T-helper 1 cell treated with Interleukin-12 subunit alpha and Interleukin-12 subunit beta and Interleukin-4 antibody, amounts not matched to agents 30 μg/mL and 1 μg/mL, for 36 hours (primary cell): Measurements from ENCODE around the gene ZNF423.

Source experiments
- H3K27ac Mint-ChIP-seq: one replicate; pipeline ENCODE4 v1.8.0; 2021; ENCODE audit warnings: mild to moderate bottlenecking, mixed read lengths
- H3K27me3 Mint-ChIP-seq: one replicate; pipeline ENCODE4 v1.8.0; 2021; ENCODE audit warnings: low read depth, mixed read lengths
- H3K36me3 Mint-ChIP-seq: one replicate; pipeline ENCODE4 v1.8.0; 2021; ENCODE audit warnings: low read depth, mixed read lengths
- H3K4me1 Mint-ChIP-seq: one replicate; pipeline ENCODE4 v1.8.0; 2021; ENCODE audit warnings: low read depth, mixed read lengths
- H3K4me3 Mint-ChIP-seq: one replicate; pipeline ENCODE4 v1.8.0; 2021; ENCODE audit warnings: mild to moderate bottlenecking, moderate library complexity, mixed read lengths
- H3K9me3 Mint-ChIP-seq: one replicate; pipeline ENCODE4 v1.8.0; 2021; ENCODE audit warnings: mixed read lengths

Gene ZNF423

GRCh38 chr16:49534901-49535610 lies 320.9 kb downstream of the ZNF423 start:
- Mint-ChIP-seq H3K27me3 (no peaks in the 10 kb centered on the region), H3K27ac (no peak overlapping the region), H3K4me1 (no peaks in the 10 kb centered on the region), H3K9me3 (no peaks in the 10 kb centered on the region), H3K36me3 (no peaks in the 10 kb centered on the region), H3K4me3 (no peak overlapping the region)

GRCh38 chr16:49533422-49533821 lies 322.5 kb downstream of the ZNF423 start:
- Mint-ChIP-seq H3K9me3 (no peaks in the 10 kb centered on the region), H3K4me1 (no peaks in the 10 kb centered on the region), H3K36me3 (no peaks in the 10 kb centered on the region), H3K27ac (no peak overlapping the region), H3K27me3 (no peaks in the 10 kb centered on the region), H3K4me3 (no peak overlapping the region)

- Mint-ChIP-seq H3K27ac (no peak overlapping the region), H3K27me3 (no peaks in the 10 kb centered on the region), H3K4me3 (no peak overlapping the region), H3K4me1 (no peaks in the 10 kb centered on the region), H3K9me3 (no peaks in the 10 kb centered on the region), H3K36me3 (no peaks in the 10 kb centered on the region)
Measured at GRCh38 chr16:49532873-49533272, 323.0 kb downstream of the ZNF423 start.

GRCh38 chr16:49531931-49532840 lies 323.7 kb downstream of the ZNF423 start:
- no peak overlapping the region for H3K4me3 Mint-ChIP-seq
- no peaks in the 10 kb centered on the region for H3K9me3 Mint-ChIP-seq
- no peak overlapping the region for H3K27ac Mint-ChIP-seq

GRCh38 chr16:49531425-49531824 lies 324.5 kb downstream of the ZNF423 start:
- Mint-ChIP-seq H3K27me3 (no peaks in the 10 kb centered on the region), H3K27ac (no peak overlapping the region), H3K36me3 (no peaks in the 10 kb centered on the region), H3K4me3 (no peak overlapping the region), H3K4me1 (no peaks in the 10 kb centered on the region), H3K9me3 (no peaks in the 10 kb centered on the region)

More at GRCh38 chr16:49531931-49532840, 323.7 kb downstream of the ZNF423 start:
- no peaks in the 10 kb centered on the region for H3K27me3 Mint-ChIP-seq
- no peaks in the 10 kb centered on the region for H3K4me1 Mint-ChIP-seq
- H3K36me3 Mint-ChIP-seq: no peaks in the 10 kb centered on the region

GRCh38 chr16:49530427-49530970 lies 325.4 kb downstream of the ZNF423 start:
- no peak overlapping the region for H3K4me3 Mint-ChIP-seq
- no peaks in the 10 kb centered on the region for H3K4me1 Mint-ChIP-seq
- no peak overlapping the region for H3K27ac Mint-ChIP-seq
- no peaks in the 10 kb centered on the region for H3K27me3 Mint-ChIP-seq
- H3K9me3 Mint-ChIP-seq: no peaks in the 10 kb centered on the region
- no peaks in the 10 kb centered on the region for H3K36me3 Mint-ChIP-seq

GRCh38 chr16:49529411-49530045 lies 326.4 kb downstream of the ZNF423 start:
- Mint-ChIP-seq H3K9me3 (no peaks in the 10 kb centered on the region), H3K27ac (no peak overlapping the region), H3K36me3 (no peaks in the 10 kb centered on the region), H3K4me1 (no peaks in the 10 kb centered on the region), H3K4me3 (no peak overlapping the region), H3K27me3 (no peaks in the 10 kb centered on the region)

- no peak overlapping the region for H3K27ac Mint-ChIP-seq
- H3K9me3 Mint-ChIP-seq: no peaks in the 10 kb centered on the region
- no peaks in the 10 kb centered on the region for H3K27me3 Mint-ChIP-seq
- no peaks in the 10 kb centered on the region for H3K4me1 Mint-ChIP-seq
- no peaks in the 10 kb centered on the region for H3K36me3 Mint-ChIP-seq
- no peak overlapping the region for H3K4me3 Mint-ChIP-seq
Measured at GRCh38 chr16:49528866-49529288, 327.0 kb downstream of the ZNF423 start.

GRCh38 chr16:49528060-49528865 lies 327.6 kb downstream of the ZNF423 start:
- H3K9me3 Mint-ChIP-seq: no peaks in the 10 kb centered on the region
- no peaks in the 10 kb centered on the region for H3K36me3 Mint-ChIP-seq
- no peaks in the 10 kb centered on the region for H3K4me1 Mint-ChIP-seq
- no peaks in the 10 kb centered on the region for H3K27me3 Mint-ChIP-seq
- H3K4me3 Mint-ChIP-seq: peak overlapping the region; percentile 51
- H3K27ac Mint-ChIP-seq: no peak overlapping the region

GRCh38 chr16:49527611-49528010 lies 328.3 kb downstream of the ZNF423 start:
- no peak overlapping the region for H3K27ac Mint-ChIP-seq
- H3K36me3 Mint-ChIP-seq: no peaks in the 10 kb centered on the region
- H3K27me3 Mint-ChIP-seq: no peaks in the 10 kb centered on the region
- no peaks in the 10 kb centered on the region for H3K9me3 Mint-ChIP-seq
- no peaks in the 10 kb centered on the region for H3K4me1 Mint-ChIP-seq
- no peak overlapping the region for H3K4me3 Mint-ChIP-seq

- no peaks in the 10 kb centered on the region for H3K9me3 Mint-ChIP-seq
- H3K27ac Mint-ChIP-seq: no peak overlapping the region
- H3K4me1 Mint-ChIP-seq: no peaks in the 10 kb centered on the region
- H3K4me3 Mint-ChIP-seq: no peak overlapping the region
- no peaks in the 10 kb centered on the region for H3K27me3 Mint-ChIP-seq
- H3K36me3 Mint-ChIP-seq: no peaks in the 10 kb centered on the region
Measured at GRCh38 chr16:49526860-49527365, 329.0 kb downstream of the ZNF423 start.

- no peaks in the 10 kb centered on the region for H3K4me1 Mint-ChIP-seq
- H3K4me3 Mint-ChIP-seq: no peak overlapping the region
- H3K36me3 Mint-ChIP-seq: no peaks in the 10 kb centered on the region
- no peaks in the 10 kb centered on the region for H3K9me3 Mint-ChIP-seq
- H3K27me3 Mint-ChIP-seq: no peaks in the 10 kb centered on the region
- H3K27ac Mint-ChIP-seq: no peak overlapping the region
Measured at GRCh38 chr16:49524947-49525315, 331.0 kb downstream of the ZNF423 start.

GRCh38 chr16:49524216-49524946 lies 331.5 kb downstream of the ZNF423 start:
- no peaks in the 10 kb centered on the region for H3K27me3 Mint-ChIP-seq
- no peaks in the 10 kb centered on the region for H3K4me1 Mint-ChIP-seq
- H3K36me3 Mint-ChIP-seq: no peaks in the 10 kb centered on the region
- no peaks in the 10 kb centered on the region for H3K9me3 Mint-ChIP-seq
- no peak overlapping the region for H3K4me3 Mint-ChIP-seq
- H3K27ac Mint-ChIP-seq: no peak overlapping the region
